ENCODE data around the gene RSPH3. TPM values are rescaled to one million over a fixed set of nuclear protein-coding genes. Genes with fewer than 3 reads are reported as not detected.
"Not testable (repeated sequence)": the region's sequence is repeated elsewhere in the genome, so short reads cannot be mapped to it uniquely, and the experiment has no call there.

The RSPH3 gene
- total and polyA plus RNA-seq, 4 donors, result 8.5 to 13.0 (median 9.4) TPM

GRCh38 chr6:159041181-159041580, 41.2 kb upstream of the RSPH3 start:
- 90% methylated on average over 3 of the region's 7 CpGs for WGBS (ENCODE audit: insufficient coverage)
- DNase-seq (ENCODE audit: low read depth in 4 of 6, low spot score in 6 of 6), result no peak
- Histone ChIP-seq H3K4me1 (ENCODE audit: control insufficient read depth, insufficient read depth, low read length) (no peaks in the 10 kb centered on the region), H3K27ac (ENCODE audit: low read depth, low read length) (no peak overlapping the region), H3K9me3 (ENCODE audit: control insufficient read depth, insufficient read depth, low read length) (no peaks in the 10 kb centered on the region), H3K4me3 (ENCODE audit: low read depth, low read length) (no peak overlapping the region), H3K36me3 (ENCODE audit: control insufficient read depth, insufficient read depth, low read length) (no peaks in the 10 kb centered on the region), H3K27me3 (ENCODE audit: control insufficient read depth, insufficient read depth, low read length) (no peaks in the 10 kb centered on the region)

DNA sequence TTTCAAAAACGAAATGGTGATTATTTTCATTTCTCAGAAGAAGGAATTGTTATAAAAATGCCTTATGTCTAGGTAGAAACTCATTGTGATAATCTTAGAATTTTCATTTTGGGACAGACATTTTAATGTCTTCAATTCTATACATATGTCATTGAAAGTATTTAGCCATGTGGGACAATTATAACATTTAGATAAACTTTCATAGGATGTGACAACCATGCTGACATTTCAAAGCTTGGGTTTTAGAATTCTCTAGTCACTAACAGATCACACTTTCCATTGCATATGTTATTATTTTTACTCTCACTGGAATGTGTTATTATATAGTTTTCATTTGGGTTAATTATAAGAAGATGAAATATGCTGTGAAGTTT, 39.9 kb upstream of the RSPH3 start:
- Histone ChIP-seq H3K4me1 (ENCODE audit: control insufficient read depth, insufficient read depth, low read length) (no peaks in the 10 kb centered on the region), H3K4me3 (ENCODE audit: low read depth, low read length) (no peak overlapping the region), H3K27me3 (ENCODE audit: control insufficient read depth, insufficient read depth, low read length) (no peaks in the 10 kb centered on the region), H3K27ac (ENCODE audit: low read depth, low read length) (no peak overlapping the region), H3K9me3 (ENCODE audit: control insufficient read depth, insufficient read depth, low read length) (no peaks in the 10 kb centered on the region), H3K36me3 (ENCODE audit: control insufficient read depth, insufficient read depth, low read length) (peaks cover 4% of the 10 kb centered on the region)
- DNase-seq (ENCODE audit: low read depth in 4 of 6, low spot score in 6 of 6), result no peak
- no CpG with 5 or more reads among the region's 1 CpG for WGBS (ENCODE audit: insufficient coverage)

DNA sequence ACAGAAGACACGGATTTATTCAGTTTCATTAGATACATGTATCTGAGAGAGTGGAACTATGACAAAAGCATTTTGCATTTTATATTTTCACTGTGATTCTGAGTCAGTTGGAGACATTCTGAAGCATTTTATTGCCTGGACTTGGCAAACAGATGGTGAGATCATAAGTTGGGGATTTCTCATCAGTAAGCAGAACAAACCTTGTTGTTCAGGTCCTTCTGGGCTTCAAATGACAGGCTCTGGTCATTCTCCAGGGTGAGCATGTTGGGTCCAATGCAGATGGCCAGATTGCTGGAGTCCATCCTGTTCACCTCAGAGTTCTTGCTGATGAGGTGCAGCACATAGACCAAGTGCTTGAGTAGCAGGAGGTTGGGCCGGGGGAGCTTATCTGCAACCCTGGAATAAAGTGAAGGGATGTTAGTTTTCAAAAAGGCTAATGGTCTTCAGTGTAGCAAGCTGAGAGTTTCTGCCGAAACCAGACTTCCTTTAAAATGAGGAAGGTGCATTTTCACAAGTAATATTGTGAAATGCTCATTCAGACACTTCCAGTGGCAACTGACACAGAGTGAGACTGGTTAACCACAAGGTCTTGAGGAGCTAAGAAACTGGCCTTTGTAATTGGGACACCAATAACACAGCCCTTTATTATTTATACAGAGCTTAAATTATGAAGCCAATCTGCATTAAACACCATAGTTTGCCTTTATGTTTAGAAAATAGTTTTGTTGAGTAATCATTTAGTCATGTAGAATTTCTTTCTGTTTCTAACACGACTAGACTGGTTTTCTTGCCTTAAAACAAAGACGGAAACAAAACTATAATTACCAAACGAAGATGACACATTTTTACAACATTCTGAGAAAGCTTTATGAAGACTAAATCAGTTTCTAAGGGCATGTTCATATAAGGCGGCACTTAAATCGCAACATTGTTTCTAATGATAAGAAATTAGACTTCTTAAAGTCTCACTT, 39.2 kb upstream of the RSPH3 start:
- H3K9me3 ChIP-seq (ENCODE audit: control insufficient read depth, insufficient read depth, low read length), result no peaks in the 10 kb centered on the region
- H3K4me1 ChIP-seq (ENCODE audit: control insufficient read depth, insufficient read depth, low read length), result no peaks in the 10 kb centered on the region
- no peak overlapping the region for H3K4me3 ChIP-seq (ENCODE audit: low read depth, low read length)
- WGBS (ENCODE audit: insufficient coverage), result 100% methylated on average over 1 of the region's 8 CpGs
- H3K36me3 ChIP-seq (ENCODE audit: control insufficient read depth, insufficient read depth, low read length), result peaks cover 4% of the 10 kb centered on the region
- DNase-seq (ENCODE audit: low read depth in 4 of 6, low spot score in 6 of 6), result no peak
- H3K27ac ChIP-seq (ENCODE audit: low read depth, low read length), result peak overlapping the region; percentile 18
- no peaks in the 10 kb centered on the region for H3K27me3 ChIP-seq (ENCODE audit: control insufficient read depth, insufficient read depth, low read length)

- not testable (repeated sequence) for DNase-seq (ENCODE audit: low read depth in 4 of 6, low spot score in 6 of 6); H3K27ac ChIP-seq (ENCODE audit: low read depth, low read length); H3K4me1 ChIP-seq (ENCODE audit: control insufficient read depth, insufficient read depth, low read length); H3K4me3 ChIP-seq (ENCODE audit: low read depth, low read length); H3K9me3 ChIP-seq (ENCODE audit: control insufficient read depth, insufficient read depth, low read length); H3K27me3 ChIP-seq (ENCODE audit: control insufficient read depth, insufficient read depth, low read length); H3K36me3 ChIP-seq (ENCODE audit: control insufficient read depth, insufficient read depth, low read length)
- WGBS (ENCODE audit: insufficient coverage), result 59% methylated on average over 8 of the region's 12 CpGs
Measured at GRCh38 chr6:159038318-159038717, 38.3 kb upstream of the RSPH3 start.

GRCh38 chr6:159037756-159038290, 37.8 kb upstream of the RSPH3 start:
- no peaks in the 10 kb centered on the region for H3K9me3 ChIP-seq (ENCODE audit: control insufficient read depth, insufficient read depth, low read length)
- peaks cover 4% of the 10 kb centered on the region for H3K36me3 ChIP-seq (ENCODE audit: control insufficient read depth, insufficient read depth, low read length)
- DNase-seq (ENCODE audit: low read depth in 4 of 6, low spot score in 6 of 6), result no peak
- H3K4me3 ChIP-seq (ENCODE audit: low read depth, low read length), result no peak overlapping the region
- WGBS (ENCODE audit: insufficient coverage), result 39% methylated on average over 3 of the region's 5 CpGs
- no peak overlapping the region for H3K27ac ChIP-seq (ENCODE audit: low read depth, low read length)
- H3K27me3 ChIP-seq (ENCODE audit: control insufficient read depth, insufficient read depth, low read length), result no peaks in the 10 kb centered on the region
- H3K4me1 ChIP-seq (ENCODE audit: control insufficient read depth, insufficient read depth, low read length), result no peaks in the 10 kb centered on the region

GRCh38 chr6:159036673-159037072, 36.7 kb upstream of the RSPH3 start:
- peaks cover 4% of the 10 kb centered on the region for H3K36me3 ChIP-seq (ENCODE audit: control insufficient read depth, insufficient read depth, low read length)
- no peak for DNase-seq (ENCODE audit: low read depth in 4 of 6, low spot score in 6 of 6)
- no peaks in the 10 kb centered on the region for H3K4me1 ChIP-seq (ENCODE audit: control insufficient read depth, insufficient read depth, low read length)
- H3K4me3 ChIP-seq (ENCODE audit: low read depth, low read length), result no peak overlapping the region
- 88% methylated on average over 12 of the region's 14 CpGs for WGBS (ENCODE audit: insufficient coverage)
- H3K27ac ChIP-seq (ENCODE audit: low read depth, low read length), result no peak overlapping the region
- no peaks in the 10 kb centered on the region for H3K9me3 ChIP-seq (ENCODE audit: control insufficient read depth, insufficient read depth, low read length)
- no peaks in the 10 kb centered on the region for H3K27me3 ChIP-seq (ENCODE audit: control insufficient read depth, insufficient read depth, low read length)

DNA sequence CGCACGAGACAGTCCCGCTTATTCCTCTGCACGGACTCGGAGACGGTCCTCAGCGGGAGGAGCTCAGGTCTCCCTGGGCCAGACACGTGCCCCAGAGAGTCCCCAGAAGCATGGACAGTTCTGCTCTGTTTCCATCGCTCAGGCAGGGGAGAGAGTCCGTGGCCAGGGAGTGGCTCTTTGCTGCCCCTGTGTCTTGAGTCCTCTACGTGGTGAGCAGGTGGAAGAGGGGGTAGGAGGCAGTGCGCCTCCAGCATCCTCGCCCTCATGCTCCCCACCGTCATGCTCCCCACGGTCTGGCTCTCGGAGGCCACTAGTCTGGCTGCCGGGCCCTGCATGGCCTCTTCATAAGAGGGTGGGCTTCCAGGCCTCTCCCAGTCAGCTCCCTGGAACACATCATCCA, 35.9 kb upstream of the RSPH3 start:
- no peak for DNase-seq (ENCODE audit: low read depth in 4 of 6, low spot score in 6 of 6)
- Histone ChIP-seq H3K9me3 (ENCODE audit: control insufficient read depth, insufficient read depth, low read length) (no peaks in the 10 kb centered on the region), H3K4me3 (ENCODE audit: low read depth, low read length) (no peak overlapping the region), H3K27ac (ENCODE audit: low read depth, low read length) (no peak overlapping the region), H3K4me1 (ENCODE audit: control insufficient read depth, insufficient read depth, low read length) (no peaks in the 10 kb centered on the region), H3K27me3 (ENCODE audit: control insufficient read depth, insufficient read depth, low read length) (no peaks in the 10 kb centered on the region), H3K36me3 (ENCODE audit: control insufficient read depth, insufficient read depth, low read length) (peaks cover 4% of the 10 kb centered on the region)
- 95% methylated on average over 16 of the region's 17 CpGs for WGBS (ENCODE audit: insufficient coverage)

- Histone ChIP-seq H3K4me3 (ENCODE audit: low read depth, low read length) (no peak overlapping the region), H3K4me1 (ENCODE audit: control insufficient read depth, insufficient read depth, low read length) (no peaks in the 10 kb centered on the region), H3K27ac (ENCODE audit: low read depth, low read length) (no peak overlapping the region), H3K9me3 (ENCODE audit: control insufficient read depth, insufficient read depth, low read length) (no peaks in the 10 kb centered on the region), H3K27me3 (ENCODE audit: control insufficient read depth, insufficient read depth, low read length) (no peaks in the 10 kb centered on the region), H3K36me3 (ENCODE audit: control insufficient read depth, insufficient read depth, low read length) (peaks cover 4% of the 10 kb centered on the region)
- DNase-seq (ENCODE audit: low read depth in 4 of 6, low spot score in 6 of 6), result no peak
- WGBS (ENCODE audit: insufficient coverage), result 88% methylated on average over 7 of the region's 11 CpGs
Measured at GRCh38 chr6:159033160-159034049, 33.4 kb upstream of the RSPH3 start.

DNA sequence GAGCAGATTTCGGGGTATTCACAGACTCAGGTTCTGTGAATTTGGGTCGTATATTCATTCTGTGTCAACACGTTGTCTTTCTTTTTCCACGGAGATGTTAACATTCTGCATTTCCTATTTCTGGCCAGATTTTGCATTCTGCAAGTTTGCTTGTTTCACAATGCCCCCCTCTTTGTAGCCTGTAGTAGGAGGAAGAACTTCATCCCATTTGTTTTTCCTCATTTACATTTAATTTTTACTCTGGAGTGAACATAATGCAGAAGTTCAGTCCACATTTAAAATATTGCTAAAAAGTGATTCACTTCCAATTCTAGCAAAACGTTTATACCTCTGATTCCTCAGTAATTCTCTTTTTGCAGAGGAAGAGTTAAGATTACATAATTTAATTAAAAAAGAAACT, 31.8 kb upstream of the RSPH3 start:
- Histone ChIP-seq H3K27ac (ENCODE audit: low read depth, low read length) (no peak overlapping the region), H3K27me3 (ENCODE audit: control insufficient read depth, insufficient read depth, low read length) (no peaks in the 10 kb centered on the region), H3K36me3 (ENCODE audit: control insufficient read depth, insufficient read depth, low read length) (peaks cover 4% of the 10 kb centered on the region), H3K9me3 (ENCODE audit: control insufficient read depth, insufficient read depth, low read length) (no peaks in the 10 kb centered on the region), H3K4me1 (ENCODE audit: control insufficient read depth, insufficient read depth, low read length) (no peaks in the 10 kb centered on the region), H3K4me3 (ENCODE audit: low read depth, low read length) (no peak overlapping the region)
- DNase-seq (ENCODE audit: low read depth in 4 of 6, low spot score in 6 of 6), result no peak
- 92% methylated on average over 3 of the region's 5 CpGs for WGBS (ENCODE audit: insufficient coverage)
